Stimulated activated CD4-positive, alpha-beta T cell treated with anti-CD3 and anti-CD28 coated beads, Interleukin-12 subunit alpha, Interleukin-12 subunit beta, amount 100 ng/mL, for 4 hours (primary cell): ENCODE results near the gene HIVEP1.
"Not testable (repeated sequence)": the region's sequence is repeated elsewhere in the genome, so short reads cannot be mapped to it uniquely, and the experiment has no call there.

Experiments
- DNase-seq: peaks from one replicate; pipeline ENCODE4 v3.0.0-alpha.2; 2020

The HIVEP1 gene

DNA sequence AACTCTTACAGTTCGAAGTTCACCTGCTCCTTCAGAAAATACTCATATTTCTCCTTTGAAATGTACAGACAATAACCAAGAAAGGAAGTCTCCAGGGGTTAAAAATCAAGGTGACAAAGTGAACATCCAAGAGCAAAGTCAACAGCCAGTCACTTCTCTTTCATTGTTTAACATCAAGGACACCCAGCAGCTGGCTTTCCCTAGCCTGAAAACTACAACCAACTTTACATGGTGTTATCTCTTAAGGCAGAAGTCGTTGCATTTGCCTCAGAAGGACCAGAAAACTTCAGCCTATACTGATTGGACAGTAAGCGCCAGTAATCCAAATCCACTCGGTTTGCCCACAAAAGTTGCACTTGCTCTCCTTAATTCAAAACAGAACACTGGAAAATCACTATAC, 113.3 kb downstream of the HIVEP1 start:
- DNase-seq = no peak

DNA sequence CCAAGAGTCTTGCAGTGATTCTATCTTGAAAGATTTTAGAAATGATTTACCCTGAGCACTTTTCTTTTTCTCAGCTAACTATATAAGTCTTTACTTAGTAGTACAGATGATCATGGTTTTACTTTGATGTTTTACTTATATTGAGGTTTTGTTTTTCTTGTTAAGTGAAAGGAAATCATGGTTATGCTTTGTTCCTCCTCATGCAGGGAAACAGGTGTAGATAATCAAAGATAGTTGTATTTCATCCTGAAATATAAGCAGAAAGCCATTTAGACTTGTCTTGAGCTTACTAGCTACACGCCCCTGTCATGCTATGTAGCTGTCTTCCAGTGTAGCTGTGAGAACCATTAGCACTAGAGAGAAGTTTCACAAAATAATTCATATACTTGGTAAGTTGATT, 113.9 kb downstream of the HIVEP1 start:
- no peak for DNase-seq

DNA sequence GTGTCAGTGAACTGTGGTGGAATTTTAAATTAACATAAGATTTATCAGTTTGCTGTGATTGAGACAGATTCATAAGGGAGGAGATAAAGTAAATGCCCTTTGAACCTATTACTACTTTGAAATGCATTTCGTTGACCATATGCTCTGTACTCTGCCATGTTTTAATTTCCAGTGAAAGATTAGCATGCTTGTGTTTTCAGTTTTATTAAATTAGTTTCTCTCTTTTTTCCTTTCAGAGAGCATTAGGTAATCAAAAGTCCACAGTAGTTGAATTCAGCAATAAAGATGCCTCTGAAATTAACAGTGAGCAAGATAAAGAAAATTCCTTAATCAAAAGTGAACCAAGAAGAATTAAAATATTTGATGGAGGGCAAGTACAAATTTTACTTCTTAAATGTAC, 117.4 kb downstream of the HIVEP1 start:
- no peak for DNase-seq

DNA sequence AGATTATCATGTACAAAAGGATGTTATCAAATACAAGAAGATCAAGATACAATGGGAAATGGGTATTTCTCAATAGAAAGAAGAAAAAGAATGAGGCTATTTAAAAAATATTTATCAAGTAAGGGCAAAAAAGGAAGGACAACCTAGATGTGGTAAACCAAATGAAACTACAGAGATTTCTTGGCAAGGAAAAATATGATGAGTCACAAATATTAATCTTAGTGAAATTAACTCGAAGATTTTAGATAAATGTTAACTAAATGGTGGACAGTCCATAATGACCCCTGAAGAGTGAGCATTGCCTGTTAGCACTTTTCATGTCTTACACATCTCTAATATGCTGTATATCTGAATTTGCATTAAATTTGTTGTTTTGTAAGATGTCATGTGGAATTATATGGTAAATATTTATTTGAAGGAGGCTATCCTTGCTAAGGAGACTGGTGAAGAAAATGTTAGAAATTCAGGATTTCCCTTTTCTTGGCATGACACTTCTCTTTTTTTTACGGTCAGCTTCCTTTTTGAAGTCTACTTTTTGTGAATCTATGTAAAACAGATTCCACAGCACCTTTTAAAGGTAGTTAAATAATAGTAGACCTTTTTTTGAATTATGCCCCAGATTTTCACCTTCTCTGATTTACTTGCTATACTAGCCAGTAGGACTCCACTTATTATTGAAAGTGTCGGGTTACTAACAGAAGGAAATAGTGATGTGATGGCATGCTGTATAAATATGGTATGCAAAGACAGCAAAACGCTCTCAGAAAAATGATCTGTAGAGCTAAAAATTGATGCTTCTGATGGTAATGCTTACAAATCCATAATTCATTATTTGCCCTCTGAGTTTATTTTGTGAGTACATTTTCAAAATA, 120.5 kb downstream of the HIVEP1 start:
- no peak for DNase-seq

DNA sequence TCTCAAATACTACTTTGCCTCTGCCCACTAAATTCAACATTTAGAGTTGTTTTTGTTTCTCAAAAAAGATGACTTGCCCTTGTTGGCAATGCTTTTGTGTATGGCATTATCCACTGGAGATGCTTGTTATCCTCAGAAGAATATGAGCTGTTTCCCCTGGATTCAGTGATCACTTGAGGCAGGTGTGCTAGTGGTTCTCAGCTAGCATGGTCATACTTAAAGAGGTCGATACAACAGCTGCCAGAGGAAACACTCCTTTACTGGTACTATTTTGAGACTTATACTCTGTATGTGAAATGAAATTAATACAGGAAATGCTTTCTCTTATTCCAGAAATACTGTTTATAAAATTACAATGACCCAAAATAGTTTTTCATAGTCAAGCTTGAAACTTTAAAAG, 122.5 kb downstream of the HIVEP1 start:
- DNase-seq = no peak

DNA sequence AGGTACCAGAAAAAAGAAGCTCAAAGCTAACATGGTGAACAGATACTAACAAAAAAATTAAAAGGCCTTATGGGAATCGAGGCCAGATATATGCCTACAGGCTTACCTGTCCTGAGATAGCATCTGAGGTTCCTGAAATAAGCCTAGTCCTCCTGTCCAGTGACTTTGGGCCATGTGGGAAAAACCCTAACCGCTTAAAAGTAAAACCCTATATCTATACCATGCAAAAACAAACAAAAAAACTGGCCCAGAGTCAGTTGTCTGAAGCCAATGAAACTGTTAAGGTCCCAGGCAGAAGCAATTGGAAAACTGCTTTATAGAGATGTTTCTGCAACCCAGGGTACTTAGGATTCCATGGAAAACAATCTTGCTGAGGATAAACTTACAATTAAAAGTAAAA, 122.9 kb downstream of the HIVEP1 start:
- no peak for DNase-seq

DNA sequence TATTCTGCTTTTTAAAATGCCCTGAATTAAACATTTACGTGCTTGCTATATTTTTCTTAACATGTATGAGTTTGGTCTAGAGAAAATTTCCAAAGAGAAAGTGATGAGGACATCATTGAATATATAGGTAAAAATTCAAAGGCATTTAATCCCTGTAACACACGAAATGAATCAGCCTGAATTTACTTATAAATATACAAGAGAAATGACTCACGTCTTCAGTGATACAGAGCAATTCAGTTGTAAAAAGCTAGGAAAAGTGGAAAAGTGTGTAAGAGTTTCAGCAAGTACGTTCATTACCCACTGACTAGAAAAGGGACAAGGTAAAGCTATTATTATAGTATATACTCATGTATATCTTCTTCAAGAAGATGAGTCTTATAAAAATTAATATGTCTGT, 124.8 kb downstream of the HIVEP1 start:
- no peak for DNase-seq

DNA sequence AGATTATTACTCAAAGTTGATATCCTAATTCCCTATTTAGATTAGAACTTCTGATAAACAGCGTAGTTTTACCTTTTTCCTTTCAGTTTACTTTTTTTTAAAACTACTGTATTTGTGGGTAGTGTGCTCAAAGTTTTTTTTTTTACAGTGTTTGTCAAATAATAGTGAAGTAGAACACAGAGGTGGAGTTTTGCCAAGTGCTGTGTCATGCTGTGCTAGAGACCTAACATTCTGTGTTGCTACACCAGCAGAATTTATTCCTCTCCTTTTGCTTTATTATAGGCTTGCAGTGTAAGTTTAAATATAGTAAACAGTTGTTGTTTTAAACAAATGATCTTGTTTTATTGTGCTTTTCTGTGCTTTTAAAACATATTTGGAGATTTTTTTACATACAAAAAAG, 125.4 kb downstream of the HIVEP1 start:
- DNase-seq = no peak

DNA sequence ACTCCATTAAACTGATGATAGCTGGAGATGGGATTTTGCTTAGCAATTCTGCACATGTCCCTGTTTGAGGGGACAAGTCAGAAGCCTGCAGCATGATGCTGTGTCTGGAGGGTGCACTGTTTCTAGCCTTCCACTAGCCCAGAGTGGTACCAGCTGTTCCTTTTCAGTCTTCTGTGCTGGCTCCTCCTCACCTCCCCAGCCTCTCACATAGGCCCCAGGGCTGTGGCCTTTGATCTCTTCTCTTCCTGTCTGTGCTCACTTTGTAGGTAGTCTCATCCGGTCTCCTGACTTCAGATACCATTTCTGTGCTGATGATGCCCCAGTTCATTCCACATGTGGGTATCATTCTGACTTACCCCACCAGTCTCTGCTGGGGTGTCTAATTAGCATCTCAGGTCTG, 126.3 kb downstream of the HIVEP1 start:
- DNase-seq = no peak

DNA sequence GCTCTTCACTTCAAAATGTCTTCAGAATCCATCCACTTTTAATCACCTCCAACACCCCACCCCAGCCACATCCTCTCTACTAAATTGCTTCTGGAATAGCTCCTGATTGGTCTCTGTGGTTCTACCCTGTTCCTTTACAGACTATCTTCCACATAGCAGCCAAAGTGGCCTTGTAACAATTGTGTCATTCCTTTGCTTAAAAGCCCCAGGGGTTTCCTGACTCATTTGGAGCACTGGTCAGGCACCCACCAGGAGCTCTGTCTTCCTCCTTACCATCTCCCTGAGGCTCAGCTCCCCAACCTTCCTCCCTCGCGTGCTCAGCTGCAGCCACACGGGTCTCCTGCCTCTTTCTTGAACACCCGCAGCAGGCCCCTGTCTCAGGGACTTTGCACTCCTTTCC, 126.8 kb downstream of the HIVEP1 start:
- no peak for DNase-seq

DNA sequence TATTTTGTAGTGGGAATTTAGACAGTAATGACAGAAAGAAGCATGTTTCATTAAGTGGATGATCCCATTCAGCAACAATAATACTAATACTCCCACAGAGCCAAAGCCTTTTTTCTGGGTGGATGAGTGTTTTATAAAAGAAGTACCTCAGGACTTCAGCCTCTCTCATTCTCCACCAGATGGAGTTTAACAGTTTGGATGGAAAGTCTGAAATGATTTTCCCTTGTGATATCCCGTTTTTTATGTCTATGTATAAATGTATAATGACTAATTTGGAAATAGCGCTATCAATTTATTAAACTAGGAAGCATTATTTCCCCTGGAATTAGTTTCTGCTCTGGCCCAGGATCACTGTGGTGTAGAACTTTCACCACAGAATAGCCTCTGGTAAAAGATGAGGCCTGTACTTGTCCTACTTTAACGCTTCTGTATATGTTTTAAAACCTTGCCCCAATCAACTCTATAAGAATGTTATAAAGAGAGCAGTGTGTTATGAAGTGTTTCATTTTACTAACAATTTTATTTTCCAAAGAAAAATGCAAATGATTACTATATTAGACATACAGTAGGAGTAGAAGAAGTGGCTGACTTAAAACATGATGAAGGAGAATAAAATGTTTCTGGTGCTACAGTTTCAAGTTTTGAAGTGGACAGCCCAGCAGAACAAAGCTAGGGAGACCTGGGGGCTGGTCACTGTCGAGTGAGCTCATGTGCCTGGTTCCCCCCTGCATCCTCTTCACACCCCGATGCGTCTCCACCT, 135.6 kb downstream of the HIVEP1 start:
- DNase-seq = no peak

DNA sequence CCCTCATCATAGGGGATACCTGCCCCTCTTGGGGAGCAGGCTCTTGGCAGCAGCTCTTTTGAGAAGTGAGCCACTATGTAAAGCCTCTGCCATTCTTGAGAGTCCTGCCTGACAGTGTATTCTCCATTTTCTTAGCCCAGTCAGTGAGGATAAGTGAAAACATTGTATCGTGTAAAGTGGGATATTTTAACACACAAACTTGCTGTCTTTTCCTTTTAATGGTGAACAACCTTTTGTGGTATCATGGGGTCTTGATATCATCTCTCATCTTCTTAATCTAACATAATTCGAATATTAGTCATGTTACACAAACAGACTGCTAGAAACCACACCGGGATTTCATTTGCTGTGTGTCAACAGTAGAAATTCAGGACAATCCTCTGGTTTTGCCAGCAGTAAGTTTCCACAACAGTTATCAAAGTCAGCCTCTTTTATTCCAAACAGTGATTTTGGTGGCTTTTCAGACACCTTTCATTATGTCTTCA, 136.2 kb downstream of the HIVEP1 start:
- no peak for DNase-seq

DNA sequence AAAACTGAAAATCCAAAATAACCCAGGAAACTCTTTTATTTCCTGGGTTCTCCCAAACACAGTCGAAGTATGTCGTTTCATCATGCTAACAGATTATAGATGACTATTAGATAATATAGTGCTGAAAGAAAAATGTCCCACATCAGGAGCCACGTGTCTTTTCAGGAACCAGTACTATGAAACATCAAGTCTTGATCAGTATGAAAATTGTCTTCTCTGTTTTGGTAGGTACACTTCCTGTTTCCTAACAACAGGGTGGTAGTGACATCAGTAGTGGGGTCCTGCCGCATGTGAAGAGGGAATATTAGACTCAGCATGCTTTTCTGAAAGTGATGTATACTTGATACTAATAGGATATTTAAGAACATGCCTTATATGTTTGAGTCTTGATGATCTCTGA, 136.7 kb downstream of the HIVEP1 start:
- no peak for DNase-seq

DNA sequence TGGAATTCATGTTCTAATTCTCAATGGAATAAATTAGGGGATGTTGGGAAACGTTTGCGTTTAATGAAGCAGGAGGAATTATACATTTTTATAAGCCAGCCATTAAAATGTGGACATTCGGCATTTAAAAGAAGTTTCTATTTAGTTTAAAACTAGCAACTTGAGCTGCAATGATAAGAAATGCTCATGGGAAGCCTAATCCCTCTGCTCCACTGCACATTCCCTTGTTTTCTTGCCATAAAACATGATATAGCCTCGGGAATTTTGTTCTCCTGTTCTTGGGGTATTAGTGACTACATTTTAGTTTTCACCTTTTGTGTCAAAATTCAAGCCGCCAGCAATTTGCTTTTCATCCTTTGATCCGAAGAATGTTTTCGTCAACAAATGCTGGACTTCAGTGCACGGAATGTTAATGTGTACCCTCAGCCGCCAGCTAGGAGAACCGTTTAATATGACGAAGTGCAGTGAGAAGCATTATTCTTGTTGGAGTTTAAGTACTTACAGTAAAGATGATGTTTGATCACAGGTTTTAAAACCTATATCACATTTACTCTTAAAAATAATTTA, 137.9 kb downstream of the HIVEP1 start:
- no peak for DNase-seq

DNA sequence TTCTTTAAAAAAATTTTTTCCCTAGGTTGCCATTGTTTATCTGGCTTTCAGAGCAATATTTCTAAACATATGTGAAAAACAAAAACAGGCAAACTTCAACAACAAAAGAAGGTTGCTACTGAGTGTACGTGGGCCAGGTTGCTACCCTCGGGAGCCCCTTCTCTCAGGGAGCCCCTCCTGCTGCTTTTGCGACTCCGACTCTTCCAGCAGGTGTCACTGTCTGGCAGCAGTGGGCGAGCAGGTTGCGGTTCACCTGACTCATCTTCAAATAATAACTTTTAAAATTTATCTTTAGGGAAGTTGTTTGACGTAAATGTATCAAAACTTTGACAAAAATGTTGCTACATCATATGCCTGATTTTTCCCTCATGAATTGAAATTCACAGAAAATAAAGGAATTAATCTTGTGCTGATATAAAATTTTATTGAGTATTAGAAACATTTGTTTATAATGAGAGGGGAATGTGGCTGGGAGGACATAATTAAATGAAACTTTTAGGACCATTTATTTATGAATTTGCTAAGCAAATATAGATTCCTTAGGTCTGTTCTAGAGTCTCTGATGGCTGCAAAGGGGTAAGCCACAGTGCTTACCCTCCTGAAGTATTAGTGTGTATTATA, 138.8 kb downstream of the HIVEP1 start:
- DNase-seq = peak; percentile 41

DNA sequence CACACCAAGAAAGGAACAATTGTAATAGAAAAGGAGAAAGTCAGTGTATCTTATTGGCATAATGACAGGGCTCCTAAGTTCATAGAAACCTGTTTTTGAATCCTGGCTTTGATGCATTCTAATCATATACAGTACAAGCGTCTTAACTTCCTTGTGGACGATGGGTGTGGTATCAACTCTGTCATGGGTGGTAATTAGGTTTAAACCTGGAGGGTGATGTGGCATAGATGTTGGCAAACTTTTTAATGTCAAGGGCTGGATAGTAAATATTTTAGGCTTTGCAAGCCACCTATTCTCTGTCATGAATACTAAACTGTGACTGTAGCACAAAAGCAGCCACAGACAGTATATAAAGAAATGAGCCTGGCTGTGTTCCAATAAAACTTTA, 139.3 kb downstream of the HIVEP1 start:
- no peak for DNase-seq

DNA sequence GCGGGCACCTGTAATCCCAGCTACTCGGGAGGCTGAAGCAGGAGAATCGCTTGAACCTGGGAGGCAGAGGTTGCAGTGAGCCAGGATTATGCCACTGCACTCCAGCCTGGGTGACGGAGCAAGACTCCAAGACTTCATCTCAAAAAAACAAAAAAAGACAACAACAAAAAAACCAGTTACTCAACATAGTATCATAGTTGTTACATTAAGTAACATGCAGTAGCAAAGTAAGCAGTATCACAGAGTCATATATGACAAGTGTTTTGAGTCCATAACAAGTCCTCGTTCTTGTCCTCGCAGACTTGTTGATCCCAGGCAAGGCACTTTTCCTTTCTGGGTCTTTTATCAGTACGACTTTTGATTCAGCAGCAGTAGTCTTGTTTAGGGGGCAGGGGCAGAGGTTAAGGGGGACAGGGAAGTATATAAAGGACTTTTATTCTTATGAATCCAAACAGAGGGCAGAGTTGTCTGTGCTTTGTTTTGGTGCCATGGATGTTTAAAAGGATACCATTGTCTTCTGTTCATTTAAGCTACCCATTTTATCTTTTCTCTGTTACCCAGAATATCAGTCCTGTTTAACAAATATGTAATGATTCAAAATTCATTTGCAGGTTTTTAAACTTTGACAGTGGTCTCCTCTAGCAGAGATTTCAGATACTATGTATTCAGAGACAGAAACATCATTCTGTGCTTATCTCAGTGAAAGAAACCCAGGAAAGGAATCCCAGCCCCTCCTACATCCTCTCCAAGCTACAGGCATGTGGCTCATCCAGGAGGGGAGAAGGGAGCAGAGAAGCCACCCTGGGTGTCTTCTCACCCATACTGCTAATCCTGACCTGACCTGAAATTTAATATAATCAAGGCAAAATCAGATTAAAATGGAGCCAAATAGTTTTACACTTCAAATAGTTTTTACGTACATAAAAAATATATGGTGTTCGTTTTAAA, 140.2 kb downstream of the HIVEP1 start:
- no peak for DNase-seq

DNA sequence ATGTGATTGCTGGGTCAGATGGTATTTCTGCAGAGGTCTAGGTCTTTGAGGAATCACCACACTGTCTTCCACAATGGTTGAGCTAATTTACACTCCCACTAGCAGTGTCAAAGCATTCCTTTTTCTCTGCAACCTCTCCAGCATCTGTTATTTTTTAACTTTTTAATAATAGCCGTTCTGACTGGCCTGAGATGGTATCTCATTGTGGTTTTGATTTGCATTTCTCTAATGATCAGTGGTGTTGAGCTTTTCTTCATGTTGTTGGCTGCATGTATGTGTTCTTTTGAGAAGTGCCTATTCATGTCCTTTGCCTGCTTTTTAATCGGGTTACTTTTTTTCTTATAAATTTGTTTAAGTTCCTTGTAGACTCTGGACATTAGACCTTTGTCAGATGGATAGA, 143.7 kb downstream of the HIVEP1 start:
- DNase-seq = not testable (repeated sequence)

DNA sequence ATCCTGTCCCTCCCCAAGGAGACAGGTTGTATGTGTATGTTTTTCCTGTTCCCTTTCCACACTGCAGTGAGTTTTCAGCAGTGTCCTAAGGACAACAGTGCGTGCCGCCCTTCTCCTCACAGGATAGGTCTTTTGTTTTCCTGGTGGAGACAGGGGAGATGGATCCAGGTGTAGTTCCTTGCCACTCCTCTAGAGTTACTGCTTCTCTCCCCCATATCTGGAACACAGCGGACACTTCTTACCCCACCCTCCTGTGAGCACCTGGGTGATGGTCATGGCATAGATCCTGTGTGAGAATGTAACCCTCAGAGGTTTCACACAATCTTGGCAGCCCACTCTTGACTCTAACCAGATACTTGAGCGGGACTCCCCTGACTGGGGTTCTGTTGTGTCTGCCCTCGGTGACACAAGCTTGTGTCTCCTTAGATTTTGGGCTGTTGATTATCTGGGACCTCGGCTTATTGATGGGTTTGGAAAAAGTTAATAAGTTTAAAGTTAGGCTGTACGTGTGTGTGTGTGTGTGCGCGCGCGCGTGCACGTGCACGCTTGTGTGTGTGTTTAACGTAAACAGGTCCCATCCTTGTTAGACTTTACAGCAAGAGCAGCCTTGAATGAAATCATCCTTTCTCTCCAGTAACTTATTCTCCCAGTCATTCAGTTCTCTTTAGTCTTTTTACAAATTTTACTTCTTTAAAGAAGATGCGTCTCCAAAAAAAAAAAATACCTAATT, 146.7 kb downstream of the HIVEP1 start:
- DNase-seq = no peak

DNA sequence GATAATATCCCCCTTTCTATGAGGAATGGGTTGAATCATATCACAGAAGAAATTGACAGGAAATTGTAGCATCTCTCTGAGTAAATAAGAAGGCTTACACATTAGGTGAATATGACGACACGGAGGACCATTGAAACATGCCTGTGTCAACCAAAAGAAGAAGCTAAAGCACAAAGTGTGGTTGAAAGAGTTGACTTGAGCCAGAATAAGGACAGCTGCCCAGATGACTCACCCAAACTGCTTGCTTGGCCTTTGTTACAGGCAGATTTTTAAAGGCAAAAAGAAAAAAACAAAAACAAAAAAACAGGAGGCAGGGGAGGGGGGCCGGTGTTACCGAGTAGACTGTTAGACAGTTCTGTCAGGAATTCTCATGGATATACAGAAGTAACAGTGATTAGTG, 148.2 kb downstream of the HIVEP1 start:
- no peak for DNase-seq

DNA sequence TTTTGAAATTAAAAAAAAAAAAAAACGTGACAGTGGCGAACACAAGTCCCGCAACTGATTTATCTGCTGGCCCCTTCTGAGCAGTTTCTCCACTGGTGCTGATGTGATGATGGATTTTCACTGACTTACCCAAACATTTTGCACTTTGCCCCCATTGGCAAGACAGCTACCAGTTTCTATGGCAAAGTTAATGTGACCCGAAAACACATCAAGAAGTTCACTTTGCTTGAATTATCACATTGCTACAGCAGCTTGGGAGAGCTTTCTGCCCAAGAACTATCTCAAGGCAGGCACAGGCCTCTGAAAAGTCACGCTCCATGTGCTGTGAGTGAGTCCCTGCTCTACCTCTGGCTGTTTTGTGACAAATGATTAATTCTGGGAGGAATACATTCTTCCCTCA, 150.1 kb downstream of the HIVEP1 start:
- no peak for DNase-seq

DNA sequence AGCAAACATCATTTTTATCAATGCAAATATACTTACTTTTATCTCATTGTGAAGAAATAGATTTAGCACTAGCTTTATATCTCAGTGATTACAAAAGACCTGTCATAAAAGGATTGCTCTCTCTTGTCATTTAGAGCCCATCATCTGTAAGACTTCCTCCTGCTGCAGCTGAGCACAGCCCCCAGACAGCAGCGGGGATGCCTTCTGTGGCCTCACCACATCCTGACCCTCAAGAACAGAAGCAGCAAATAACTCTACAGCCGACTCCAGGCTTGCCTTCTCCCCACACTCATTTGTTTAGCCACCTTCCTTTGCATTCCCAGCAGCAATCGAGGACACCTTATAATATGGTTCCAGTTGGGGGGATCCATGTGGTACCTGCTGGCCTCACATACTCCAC, 151.0 kb downstream of the HIVEP1 start:
- no peak for DNase-seq
